Calu3 (cell line): ENCODE measurements around the gene FZD10. TPM values are rescaled to one million over a fixed set of nuclear protein-coding genes. Genes with fewer than 3 reads are reported as not detected.

Source experiments
- BruUV-seq: library from RNA; stranded (reverse); fragments of 400-500 nt; replicated peaks from 2 replicates; lab custom pipeline; 2021; lab: Mats Ljungman, UMichigan
- CTCF ChIA-PET: fragments of 300-600 bp; sonication (Branson Sonifier 250); formaldehyde crosslinking; loops from one replicate; lab custom pipeline; 2022; ENCODE audit warnings: antibody characterized with exemption; lab: Charles Lee
- DNase-seq: peaks from one replicate; pipeline ENCODE4 v3.0.0; 2022
- H3K27ac Mint-ChIP-seq: one replicate; pipeline ENCODE4 v1.8.0; 2022; ENCODE audit warnings: mixed read lengths; ENCODE audit not compliant: unreplicated experiment
- H3K27me3 Mint-ChIP-seq: one replicate; pipeline ENCODE4 v1.8.0; 2022; ENCODE audit warnings: mixed read lengths; ENCODE audit not compliant: unreplicated experiment
- H3K36me3 Mint-ChIP-seq: one replicate; pipeline ENCODE4 v1.8.0; 2022; ENCODE audit warnings: mild to moderate bottlenecking, moderate library complexity, mixed read lengths; ENCODE audit not compliant: insufficient read depth, unreplicated experiment
- H3K4me1 Mint-ChIP-seq: one replicate; pipeline ENCODE4 v1.8.0; 2022; ENCODE audit warnings: mild to moderate bottlenecking, low read depth, mixed read lengths; ENCODE audit not compliant: unreplicated experiment
- H3K4me3 Mint-ChIP-seq: one replicate; pipeline ENCODE4 v1.8.0; 2022; ENCODE audit warnings: mild to moderate bottlenecking, low read depth, moderate library complexity, mixed read lengths; ENCODE audit not compliant: unreplicated experiment
- H3K9me3 Mint-ChIP-seq: one replicate; pipeline ENCODE4 v1.8.0; 2022; ENCODE audit warnings: low read depth, mixed read lengths; ENCODE audit not compliant: unreplicated experiment
- CTCF ChIP-seq: fragments of 200-600 bp; IDR thresholded peaks from one replicate; pipeline ENCODE4 v1.8.0; 2022; ENCODE audit warnings: antibody characterized with exemption; ENCODE audit not compliant: unreplicated experiment
- intact Hi-C: fragments of 100-400 bp; cut with micrococcal nuclease; formaldehyde crosslinking; loops from one replicate; pipeline ENCODE4 v1.10.0; 2022; ENCODE audit not compliant: unreplicated experiment
- total RNA-seq: library from RNA; stranded (reverse); gene quantifications from 2 replicates; pipeline ENCODE4 v1.2.3, GENCODE V29; 2022

Gene FZD10
- total RNA-seq, 1 experiment from 2014 or later: not detected

GRCh38 chr12:130186651-130187268, 24.5 kb downstream of the FZD10 start:
- DNase-seq: no peak
- TF ChIP-seq CTCF: no peak
- no peaks in the 10 kb centered on the region for H3K36me3 Mint-ChIP-seq
- no peaks in the 10 kb centered on the region for H3K27me3 Mint-ChIP-seq
- no peak overlapping the region for H3K4me3 Mint-ChIP-seq
- intact Hi-C loops: no loop called here
- BruUV-seq: no TSS peak
- CTCF ChIA-PET: no interaction called here
- H3K9me3 Mint-ChIP-seq: peaks cover 17% of the 10 kb centered on the region
- H3K27ac Mint-ChIP-seq: no peak overlapping the region
- H3K4me1 Mint-ChIP-seq: no peaks in the 10 kb centered on the region

- CTCF ChIA-PET: interaction anchor here (0.5 kb wide), 1 partner anchor 854 kb away, joined by 3 read pairs; no protein-coding TSS in a partner anchor
- Mint-ChIP-seq H3K27ac (no peak overlapping the region), H3K4me3 (no peak overlapping the region), H3K27me3 (no peaks in the 10 kb centered on the region), H3K9me3 (peaks cover 19% of the 10 kb centered on the region), H3K4me1 (no peaks in the 10 kb centered on the region), H3K36me3 (no peaks in the 10 kb centered on the region)
- no peak for TF ChIP-seq CTCF
- no TSS peak for BruUV-seq
- DNase-seq: no peak
- intact Hi-C loops: no loop called here
Measured at GRCh38 chr12:130192642-130193345, 30.5 kb downstream of the FZD10 start.

DNA sequence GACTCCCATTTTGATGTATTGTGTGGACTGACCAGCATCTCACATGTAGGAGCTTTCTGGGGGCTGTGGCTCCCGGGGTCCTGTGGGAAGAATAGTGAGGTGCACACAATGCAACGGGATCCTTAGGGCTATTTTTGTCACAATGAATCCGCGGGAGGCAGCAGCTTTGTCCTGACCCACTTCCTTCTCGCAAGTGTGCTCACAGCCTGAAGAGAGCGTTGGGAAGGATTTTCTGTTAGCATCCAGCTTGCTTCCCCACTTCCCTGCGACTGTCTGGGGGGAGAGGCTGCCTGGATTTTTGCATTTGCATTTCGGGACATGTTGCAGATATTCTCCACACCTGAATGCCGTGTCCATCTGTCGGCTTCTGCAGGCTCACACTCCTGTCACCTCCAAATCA, 31.9 kb downstream of the FZD10 start:
- intact Hi-C loops: no loop called here

GRCh38 chr12:130195369-130195768, 33.1 kb downstream of the FZD10 start:
- CTCF ChIA-PET: no interaction called here
- intact Hi-C loops: no loop called here
- DNase-seq: no peak
- Mint-ChIP-seq H3K4me3 (no peak overlapping the region), H3K27me3 (no peaks in the 10 kb centered on the region), H3K4me1 (no peaks in the 10 kb centered on the region), H3K36me3 (no peaks in the 10 kb centered on the region), H3K9me3 (peaks cover 20% of the 10 kb centered on the region), H3K27ac (no peak overlapping the region)
- no peak for TF ChIP-seq CTCF
- no TSS peak for BruUV-seq

More for the DNA sequence above, 31.9 kb downstream of the FZD10 start:
- no peak overlapping the region for H3K27ac Mint-ChIP-seq
- H3K9me3 Mint-ChIP-seq: peaks cover 19% of the 10 kb centered on the region
- no peak for DNase-seq
- H3K27me3 Mint-ChIP-seq: no peaks in the 10 kb centered on the region
- no peaks in the 10 kb centered on the region for H3K4me1 Mint-ChIP-seq
- no peak overlapping the region for H3K4me3 Mint-ChIP-seq
- no peaks in the 10 kb centered on the region for H3K36me3 Mint-ChIP-seq
- no peak for TF ChIP-seq CTCF
- BruUV-seq: no TSS peak
- CTCF ChIA-PET: interaction anchor here (0.9 kb wide), 1 partner anchor 11 kb away, joined by 3 read pairs; no protein-coding TSS in a partner anchor
